SW 1271 (cell line): ENCODE results near the gene ASTN1.

ENCODE experiments used
- DNase-seq, 2 experiments: peaks; one replicate each; lab custom pipeline; 2025; lab: John Stamatoyannopoulos, UW

Gene ASTN1

GRCh38 chr1:176993587-176993986 lies 170.9 kb downstream of the ASTN1 start:
- no peak for DNase-seq

GRCh38 chr1:176989754-176990153 lies 174.8 kb downstream of the ASTN1 start:
- DNase-seq, result no peak

- no peak for DNase-seq
Measured at GRCh38 chr1:176989023-176989422, 175.5 kb downstream of the ASTN1 start.

GRCh38 chr1:176987016-176987415 lies 177.5 kb downstream of the ASTN1 start:
- no peak for DNase-seq

GRCh38 chr1:176983731-176984130 lies 180.8 kb downstream of the ASTN1 start:
- no peak for DNase-seq

- DNase-seq, result no peak
Measured at GRCh38 chr1:176976771-176977170, 187.7 kb downstream of the ASTN1 start.

- DNase-seq, result no peak
Measured at GRCh38 chr1:176976225-176976624, 188.3 kb downstream of the ASTN1 start.

- no peak for DNase-seq
Measured at GRCh38 chr1:176964687-176965086, 199.8 kb downstream of the ASTN1 start.

GRCh38 chr1:176963181-176963580 lies 201.3 kb downstream of the ASTN1 start:
- no peak for DNase-seq

GRCh38 chr1:176961678-176962077 lies 202.8 kb downstream of the ASTN1 start:
- no peak for DNase-seq

- no peak for DNase-seq
Measured at GRCh38 chr1:176959191-176959820, 205.2 kb downstream of the ASTN1 start.

GRCh38 chr1:176957603-176958002 lies 206.9 kb downstream of the ASTN1 start:
- no peak for DNase-seq

- DNase-seq, result no peak
Measured at GRCh38 chr1:176954242-176954641, 210.3 kb downstream of the ASTN1 start.

GRCh38 chr1:176950736-176951324 lies 213.7 kb downstream of the ASTN1 start:
- no peak for DNase-seq

- DNase-seq, result peak in 1 of 2 experiments; percentile 21
Measured at GRCh38 chr1:176949033-176949662, 215.4 kb downstream of the ASTN1 start.

GRCh38 chr1:176944606-176945005 lies 219.9 kb downstream of the ASTN1 start:
- no peak for DNase-seq

GRCh38 chr1:176943783-176944182 lies 220.7 kb downstream of the ASTN1 start:
- no peak for DNase-seq

GRCh38 chr1:176942346-176942745 lies 222.2 kb downstream of the ASTN1 start:
- no peak for DNase-seq

- no peak for DNase-seq
Measured at GRCh38 chr1:176939993-176940392, 224.5 kb downstream of the ASTN1 start.

- DNase-seq, result no peak
Measured at GRCh38 chr1:176938375-176938774, 226.1 kb downstream of the ASTN1 start.

- no peak for DNase-seq
Measured at GRCh38 chr1:176934370-176934769, 230.1 kb downstream of the ASTN1 start.

GRCh38 chr1:176932114-176933104 lies 232.1 kb downstream of the ASTN1 start:
- no peak for DNase-seq
